SU-DHL-6 (cell line): Measurements from ENCODE around the gene CCDC15.
"Not testable (repeated sequence)": the region's sequence is repeated elsewhere in the genome, so short reads cannot be mapped to it uniquely, and the experiment has no call there.

Source experiments
- H2AFZ ChIP-seq: fragments of 200-600 bp; sonication (generic); 2 replicates; pipeline ENCODE4 v1.6.1; 2014; ENCODE audit warnings: low read depth, mild to moderate bottlenecking, moderate library complexity, mixed read lengths, antibody characterized with exemption, low read length; ENCODE audit not compliant: severe bottlenecking
- H3F3A ChIP-seq: fragments of 200-600 bp; shearing (Covaris generic); 2 replicates; pipeline ENCODE4 v1.6.0; 2016; ENCODE audit warnings: antibody characterized with exemption, mild to moderate bottlenecking; ENCODE audit not compliant: insufficient read depth
- H3K27ac ChIP-seq: fragments of 200-600 bp; sonication (generic); 2 replicates; pipeline ENCODE4 v1.5.1; 2016; ENCODE audit warnings: low read depth, mild to moderate bottlenecking, low read length, moderate library complexity, mixed read lengths
- H3K27me3 ChIP-seq: fragments of 200-600 bp; sonication (generic), shearing (Covaris generic); 2 replicates; pipeline ENCODE4 v1.6.0; 2014; ENCODE audit warnings: mild to moderate bottlenecking, low read length
- H3K36me3 ChIP-seq: fragments of 200-600 bp; sonication (generic); 2 replicates; pipeline ENCODE4 v1.6.1; 2014; ENCODE audit warnings: mild to moderate bottlenecking, low read length, mixed read lengths
- H3K4me2 ChIP-seq: fragments of 300-600, 200-600 bp; shearing (Covaris generic), sonication (generic); 2 replicates; pipeline ENCODE4 v1.6.0; 2014; ENCODE audit warnings: low read length, low read depth, mild to moderate bottlenecking; ENCODE audit not compliant: poor library complexity, severe bottlenecking
- H3K4me3 ChIP-seq: fragments of 200-600 bp; sonication (generic); 2 replicates; pipeline ENCODE4 v1.5.1; 2014; ENCODE audit warnings: antibody characterized with exemption, low read length, mild to moderate bottlenecking, mixed read lengths; ENCODE audit not compliant: insufficient read depth, poor library complexity, severe bottlenecking
- H3K79me2 ChIP-seq: fragments of 200-600 bp; sonication (generic); 2 replicates; pipeline ENCODE4 v1.6.1; 2014; ENCODE audit warnings: mild to moderate bottlenecking, low read length, moderate library complexity; ENCODE audit not compliant: insufficient read depth
- H3K9ac ChIP-seq: fragments of 200-600 bp; sonication (generic); 2 replicates; pipeline ENCODE4 v1.7.0; 2014; ENCODE audit warnings: mild to moderate bottlenecking, low read length
- H3K9me2 ChIP-seq: fragments of 200-600 bp; sonication (generic); replicated peaks from 2 replicates; pipeline ENCODE4 v1.6.1; 2014; ENCODE audit warnings: low read length; ENCODE audit not compliant: insufficient read depth
- H3K9me3 ChIP-seq: fragments of 200-600 bp; sonication (generic); 2 replicates; pipeline ENCODE4 v1.6.1; 2014; ENCODE audit warnings: low read length, mixed read lengths; ENCODE audit not compliant: insufficient read depth
- H4K20me1 ChIP-seq: fragments of 200-600 bp; sonication (generic); 2 replicates; pipeline ENCODE4 v1.6.1; 2014; ENCODE audit warnings: low read depth, mild to moderate bottlenecking, antibody characterized with exemption, low read length, moderate library complexity, mixed read lengths
- EZH2phosphoT487 ChIP-seq: fragments of 200-600 bp; sonication (generic), shearing (Covaris generic); conservative IDR thresholded peaks from 2 replicates; pipeline ENCODE4 v1.6.1; 2018; ENCODE audit warnings: mild to moderate bottlenecking, antibody characterized with exemption, low read length, moderate library complexity, mixed read lengths
- TF ChIP-seq, protein P1 (sequence below): fragments of 200-600 bp; sonication (generic); IDR thresholded peaks from one replicate; pipeline ENCODE4 v1.5.1; 2017; ENCODE audit warnings: antibody characterized with exemption, mild to moderate bottlenecking, low read length, moderate library complexity; ENCODE audit not compliant: insufficient read depth, poor library complexity, severe bottlenecking

The CCDC15 gene

DNA sequence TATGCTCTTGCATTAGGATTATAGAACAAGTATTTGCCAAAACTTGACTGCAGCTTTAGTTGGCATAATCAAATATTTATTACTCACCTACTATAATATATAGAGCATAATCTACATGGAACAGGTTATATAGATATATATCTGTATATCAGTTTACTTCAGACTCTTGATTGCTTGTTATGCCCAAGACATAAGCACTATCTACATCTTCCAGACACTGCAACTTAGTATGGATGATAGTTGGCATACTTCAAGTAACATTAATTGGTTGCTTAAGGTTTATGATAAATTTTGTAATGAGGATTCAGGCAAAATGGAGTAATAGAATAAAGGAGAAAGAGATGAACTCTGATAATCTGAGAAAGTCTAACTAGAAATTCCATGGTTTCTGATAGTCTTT is 1.0 kb downstream of the CCDC15 start:
- H3K79me2 ChIP-seq = no peaks in the 10 kb centered on the region
- no peaks in the 10 kb centered on the region for H3K9me2 ChIP-seq
- H2AFZ ChIP-seq = no peak overlapping the region
- peak overlapping the region; percentile 66 for H3K9ac ChIP-seq
- H3K36me3 ChIP-seq = no peaks in the 10 kb centered on the region
- H3K9me3 ChIP-seq = no peaks in the 10 kb centered on the region
- no peaks in the 10 kb centered on the region for H4K20me1 ChIP-seq
- no peaks in the 10 kb centered on the region for H3F3A ChIP-seq
- H3K27ac ChIP-seq = no peak overlapping the region
- peak overlapping the region; percentile 56 for H3K4me3 ChIP-seq
- H3K27me3 ChIP-seq = no peaks in the 10 kb centered on the region
- TF ChIP-seq, protein P1, sequence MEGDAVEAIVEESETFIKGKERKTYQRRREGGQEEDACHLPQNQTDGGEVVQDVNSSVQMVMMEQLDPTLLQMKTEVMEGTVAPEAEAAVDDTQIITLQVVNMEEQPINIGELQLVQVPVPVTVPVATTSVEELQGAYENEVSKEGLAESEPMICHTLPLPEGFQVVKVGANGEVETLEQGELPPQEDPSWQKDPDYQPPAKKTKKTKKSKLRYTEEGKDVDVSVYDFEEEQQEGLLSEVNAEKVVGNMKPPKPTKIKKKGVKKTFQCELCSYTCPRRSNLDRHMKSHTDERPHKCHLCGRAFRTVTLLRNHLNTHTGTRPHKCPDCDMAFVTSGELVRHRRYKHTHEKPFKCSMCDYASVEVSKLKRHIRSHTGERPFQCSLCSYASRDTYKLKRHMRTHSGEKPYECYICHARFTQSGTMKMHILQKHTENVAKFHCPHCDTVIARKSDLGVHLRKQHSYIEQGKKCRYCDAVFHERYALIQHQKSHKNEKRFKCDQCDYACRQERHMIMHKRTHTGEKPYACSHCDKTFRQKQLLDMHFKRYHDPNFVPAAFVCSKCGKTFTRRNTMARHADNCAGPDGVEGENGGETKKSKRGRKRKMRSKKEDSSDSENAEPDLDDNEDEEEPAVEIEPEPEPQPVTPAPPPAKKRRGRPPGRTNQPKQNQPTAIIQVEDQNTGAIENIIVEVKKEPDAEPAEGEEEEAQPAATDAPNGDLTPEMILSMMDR = no peak
- no peak for TF ChIP-seq EZH2phosphoT487
- H3K4me2 ChIP-seq = peak overlapping the region; percentile 90

DNA sequence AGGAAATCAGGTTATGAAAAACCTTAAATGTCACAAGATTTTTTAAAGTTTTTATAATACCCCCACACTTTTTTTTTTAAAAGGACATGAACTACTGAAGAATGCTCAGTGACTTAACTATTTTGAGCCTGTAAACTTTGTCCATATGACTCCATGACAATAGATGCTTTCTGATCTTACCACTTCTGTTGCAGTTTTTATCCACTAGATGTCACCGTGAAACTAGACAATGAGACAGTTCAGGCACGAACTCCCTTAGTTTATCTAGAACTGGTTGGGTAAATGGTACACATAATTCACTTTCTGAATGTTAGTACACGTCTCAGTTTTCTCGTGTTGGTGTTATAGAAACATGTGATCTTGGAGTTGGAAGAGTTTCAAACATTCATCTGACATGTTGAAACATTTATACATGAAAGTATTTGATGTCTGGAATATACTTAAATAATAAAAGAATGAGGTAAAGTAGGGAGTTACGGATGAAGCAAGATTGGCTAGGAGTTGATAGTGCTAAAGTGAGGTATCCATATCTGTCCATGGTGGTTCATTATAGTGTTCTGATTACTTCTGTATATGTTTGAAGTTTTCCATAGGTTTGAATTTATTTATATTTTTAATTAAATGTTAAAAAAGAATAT is 8.1 kb downstream of the CCDC15 start:
- H3K27ac ChIP-seq = no peak overlapping the region
- no peaks in the 10 kb centered on the region for H3K9me2 ChIP-seq
- TF ChIP-seq EZH2phosphoT487 = no peak
- TF ChIP-seq, protein P1 = peak; percentile 45
- no peak overlapping the region for H3K4me2 ChIP-seq
- H3K9ac ChIP-seq = no peak overlapping the region
- no peaks in the 10 kb centered on the region for H3K9me3 ChIP-seq
- H3K4me3 ChIP-seq = no peak overlapping the region
- no peaks in the 10 kb centered on the region for H3F3A ChIP-seq
- no peaks in the 10 kb centered on the region for H4K20me1 ChIP-seq
- H3K36me3 ChIP-seq = no peaks in the 10 kb centered on the region
- no peaks in the 10 kb centered on the region for H3K27me3 ChIP-seq
- H2AFZ ChIP-seq = no peak overlapping the region
- no peaks in the 10 kb centered on the region for H3K79me2 ChIP-seq

DNA sequence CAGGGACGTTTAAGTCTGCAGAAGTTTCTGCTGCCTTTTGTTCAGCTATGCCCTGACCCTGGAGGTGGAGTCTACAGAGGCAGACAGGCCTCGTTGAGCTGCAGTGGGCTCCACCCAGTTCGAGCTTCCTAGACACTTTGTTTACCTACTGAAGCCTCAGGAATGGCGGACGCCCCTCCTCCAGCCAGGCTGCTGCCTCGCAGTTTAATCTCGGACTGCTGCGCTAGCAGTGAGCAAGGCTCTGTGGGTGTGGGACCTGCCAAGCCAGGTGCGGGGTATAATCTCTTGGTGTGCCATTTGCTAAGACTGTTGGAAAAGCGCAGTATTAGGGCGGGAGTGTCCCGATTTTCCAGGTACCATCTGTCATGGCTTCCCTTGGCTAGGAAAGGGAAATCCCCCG is 14.2 kb downstream of the CCDC15 start:
- not testable (repeated sequence) for H3K4me2 ChIP-seq, H3K36me3 ChIP-seq, H3F3A ChIP-seq, H4K20me1 ChIP-seq, H3K27me3 ChIP-seq, H3K79me2 ChIP-seq, H2AFZ ChIP-seq, H3K9me2 ChIP-seq, H3K27ac ChIP-seq, H3K4me3 ChIP-seq, H3K9me3 ChIP-seq, H3K9ac ChIP-seq

DNA sequence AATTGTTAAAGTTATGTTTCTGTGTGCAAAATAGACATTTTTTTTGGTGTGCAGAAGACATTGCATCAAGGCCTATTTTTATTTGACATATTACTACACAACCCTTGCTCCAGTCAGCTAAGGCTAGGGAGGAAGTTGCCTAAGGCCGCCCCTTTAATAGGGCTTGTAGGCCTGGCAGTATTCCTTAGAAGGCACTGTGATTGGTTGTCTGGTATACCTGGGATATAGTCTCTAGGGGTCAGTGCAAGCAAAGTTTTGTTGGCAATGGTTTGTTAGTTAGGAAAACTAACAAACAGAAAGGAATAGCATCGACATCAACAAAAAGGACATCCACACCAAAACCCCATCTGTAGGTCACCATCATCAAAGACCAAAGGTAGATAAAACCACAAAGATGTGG is 16.9 kb downstream of the CCDC15 start:
- Histone ChIP-seq H3K27me3 (no peaks in the 10 kb centered on the region), H3K9me3 (no peaks in the 10 kb centered on the region), H3K9me2 (no peaks in the 10 kb centered on the region), H3K4me2 (no peak overlapping the region), H3K36me3 (no peaks in the 10 kb centered on the region), H3K4me3 (no peak overlapping the region), H4K20me1 (no peaks in the 10 kb centered on the region), H3F3A (no peaks in the 10 kb centered on the region), H3K27ac (no peak overlapping the region), H3K79me2 (no peaks in the 10 kb centered on the region), H3K9ac (no peak overlapping the region), H2AFZ (no peak overlapping the region)
- TF ChIP-seq EZH2phosphoT487 = no peak
- TF ChIP-seq, protein P1 = no peak
